ENCODE results near the gene PF4V1.
"Not testable (repeated sequence)": the region's sequence is repeated elsewhere in the genome, so short reads cannot be mapped to it uniquely, and the experiment has no call there.

Gene PF4V1

DNA sequence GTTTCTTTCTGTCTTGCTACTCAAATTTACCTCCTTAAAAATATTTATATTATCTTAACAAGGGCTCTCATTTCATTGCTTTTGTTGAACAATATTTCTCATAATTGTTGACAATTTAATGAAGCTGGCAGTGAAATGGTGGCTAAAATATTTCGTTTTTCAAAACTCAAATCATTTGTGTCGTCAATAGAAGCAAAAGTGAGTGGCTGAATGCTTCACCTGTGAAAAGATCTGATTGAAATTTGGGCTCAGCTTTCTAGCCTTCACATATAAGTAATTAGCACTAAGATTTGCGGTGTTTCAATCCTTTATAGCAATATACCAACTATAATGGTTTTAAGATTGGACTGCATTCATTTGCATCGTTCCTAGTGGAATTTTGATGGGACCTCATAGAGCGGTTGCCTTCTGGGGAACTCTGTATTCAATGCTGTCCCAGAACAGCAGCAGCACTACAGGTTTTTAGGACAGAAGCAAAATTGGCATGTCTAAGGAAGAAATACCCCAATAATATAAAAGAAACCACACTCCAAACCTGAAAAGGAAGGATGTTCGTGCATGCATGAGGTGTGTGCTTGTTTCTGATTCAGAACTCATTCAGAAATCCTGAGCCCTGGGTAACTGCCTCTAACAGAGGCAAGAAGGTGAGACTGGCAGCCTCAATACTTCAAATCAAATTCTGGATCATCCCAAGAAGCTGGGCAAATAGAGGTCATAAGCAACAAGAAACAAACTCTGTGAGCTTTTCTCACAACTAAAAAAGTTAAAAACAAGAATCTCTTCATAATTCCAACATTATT is 18.6 kb downstream of the PF4V1 start:
- no peak for DNase-seq

DNA sequence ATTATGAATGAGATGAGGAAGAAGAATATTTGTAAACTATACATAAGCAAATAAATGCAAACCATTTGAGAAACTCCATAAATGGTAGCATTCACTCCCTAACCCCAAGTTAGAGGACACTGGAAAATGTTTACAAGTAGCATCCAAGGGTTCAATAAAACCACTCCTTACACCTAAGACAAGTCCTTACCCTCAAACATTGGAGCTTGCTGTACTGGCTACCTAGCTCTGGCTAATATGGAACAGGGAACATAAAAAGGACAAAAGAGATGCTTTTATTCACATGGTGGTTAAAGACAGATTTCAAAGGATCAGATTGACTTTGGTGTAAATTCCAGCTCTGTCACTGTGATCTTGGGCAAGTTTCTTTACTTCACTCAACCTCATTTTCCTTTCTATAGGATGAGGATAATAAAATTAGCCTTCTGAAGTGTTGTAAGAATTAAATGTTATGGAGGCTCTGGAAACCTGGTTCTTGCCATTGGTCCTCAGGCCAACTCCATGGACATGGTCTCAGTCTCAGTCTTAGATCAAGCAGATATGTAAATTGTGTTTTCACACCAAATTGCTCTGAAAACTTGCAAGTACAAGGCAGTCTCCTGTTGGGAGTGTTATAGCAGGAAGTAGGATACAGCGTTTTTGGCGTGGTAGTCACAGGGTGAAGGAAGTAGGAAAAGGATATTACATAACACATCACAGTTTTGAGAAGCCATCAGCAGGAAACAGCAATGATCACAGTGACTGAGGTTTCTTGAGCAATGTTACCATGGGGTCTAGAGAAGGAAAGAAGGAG is 19.4 kb downstream of the PF4V1 start:
- DNase-seq, result no peak

DNA sequence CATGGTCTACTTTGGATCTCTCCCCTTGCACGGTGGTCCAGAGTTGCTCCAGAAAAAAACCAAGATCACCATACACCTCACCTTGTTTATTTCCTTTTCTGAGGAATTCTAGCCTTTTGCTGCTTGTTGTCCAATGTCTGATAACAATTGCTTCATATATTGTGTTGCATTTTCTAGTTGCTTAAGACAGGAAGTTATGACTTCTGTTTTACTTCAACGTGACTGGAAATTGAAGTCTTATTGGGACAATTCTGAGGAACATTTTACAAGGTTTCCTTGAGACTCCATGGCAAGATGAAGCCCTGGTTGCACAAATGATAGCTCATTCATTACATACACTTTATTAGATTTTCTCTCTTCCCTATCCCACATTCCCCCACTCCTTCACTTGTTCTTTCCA is 21.3 kb downstream of the PF4V1 start:
- DNase-seq, result no peak

DNA sequence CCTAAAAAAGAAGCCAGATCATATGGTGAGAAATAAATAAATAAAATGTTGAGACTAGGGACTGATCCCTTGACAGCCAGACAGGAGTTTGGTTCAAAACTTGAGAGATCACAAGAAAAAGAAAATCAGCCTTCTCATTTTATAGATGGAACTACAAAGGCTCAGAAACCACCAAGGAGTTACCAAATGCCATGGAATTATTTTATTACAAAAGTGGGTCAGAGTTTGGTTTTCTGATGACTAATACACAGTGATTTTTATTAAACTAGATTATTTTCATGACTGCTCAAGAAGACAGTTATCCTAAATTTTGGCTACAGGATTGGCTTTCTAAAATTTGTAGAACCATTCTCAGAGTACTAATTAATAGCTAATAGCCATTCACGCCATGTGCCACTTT is 22.3 kb downstream of the PF4V1 start:
- no peak for DNase-seq

DNA sequence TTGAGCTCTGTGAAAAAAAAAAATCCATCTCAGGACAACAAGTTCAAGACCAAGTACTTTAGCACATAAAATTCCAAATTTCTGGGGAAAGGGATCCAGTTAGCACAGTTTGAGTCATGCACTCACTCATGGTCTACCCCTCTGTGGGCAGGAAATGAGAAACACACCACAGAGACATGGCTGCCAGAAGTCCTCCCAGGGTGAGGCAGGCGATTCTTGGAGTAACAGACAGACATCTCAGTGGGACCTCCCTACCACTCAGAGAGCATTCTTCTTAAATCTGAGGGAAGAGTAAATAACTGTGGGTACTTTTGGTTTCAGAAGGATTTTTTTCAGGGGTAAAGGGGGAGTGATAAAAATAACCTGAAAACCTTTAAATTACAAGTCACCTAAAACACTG is 30.2 kb downstream of the PF4V1 start:
- no peak for DNase-seq

DNA sequence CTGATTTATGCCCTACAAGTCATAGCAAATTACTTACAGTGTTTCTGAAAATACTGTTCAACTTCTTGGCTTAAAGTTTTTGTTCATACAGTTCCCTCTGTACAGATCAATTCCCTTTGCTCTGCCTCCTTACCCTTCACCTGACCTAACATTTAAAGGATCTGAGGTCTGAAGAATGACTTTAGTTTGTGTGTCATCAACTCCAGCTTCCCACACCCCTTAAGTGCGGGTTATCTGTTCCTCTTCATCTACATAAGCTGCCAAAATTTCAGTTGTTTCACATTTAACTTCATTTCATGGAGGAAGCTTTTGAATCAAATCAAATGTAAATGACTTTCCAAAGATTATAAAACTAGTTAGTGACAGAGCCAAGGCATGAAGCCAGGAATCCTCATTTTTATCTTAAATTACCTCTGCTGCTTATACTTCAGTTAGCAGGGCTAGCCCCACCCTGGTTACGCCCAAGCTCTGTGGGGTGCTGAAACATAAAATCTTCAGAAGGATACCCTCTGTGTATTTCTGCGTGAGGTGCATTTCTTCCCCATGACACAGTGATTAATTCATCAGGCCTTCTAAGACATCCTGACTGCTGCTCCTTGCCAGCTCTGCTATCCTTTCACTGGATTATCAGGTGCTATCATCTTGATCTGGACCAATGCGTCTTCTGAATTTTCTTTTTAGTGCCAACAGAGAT is 32.6 kb downstream of the PF4V1 start:
- no peak for DNase-seq

- DNase-seq, result no peak
These were observed 38.2 kb downstream of the PF4V1 start for GRCh38 chr4:73891326-73891725.

GRCh38 chr4:73891739-73892405 is 38.8 kb downstream of the PF4V1 start:
- DNase-seq, result no peak

DNA sequence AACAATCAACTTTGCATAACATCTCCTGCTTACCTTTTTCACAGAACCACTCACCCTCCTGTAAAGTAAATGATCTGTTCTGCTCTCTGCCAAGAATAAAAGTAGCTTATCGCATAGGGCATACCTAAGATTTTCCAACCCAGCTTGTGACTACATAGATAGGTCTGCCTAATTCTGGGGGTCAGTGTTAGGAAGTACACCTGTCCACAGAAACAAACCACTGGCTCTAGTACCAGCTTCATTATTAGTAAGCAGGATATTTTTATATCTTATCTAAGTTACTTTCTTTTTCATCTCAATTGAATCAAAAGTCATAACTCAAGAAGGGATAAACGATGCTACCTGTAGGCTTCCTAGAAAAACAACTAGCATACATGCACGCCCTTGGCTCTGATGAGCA is 39.9 kb downstream of the PF4V1 start:
- no peak for DNase-seq

GRCh38 chr4:73894001-73894400 is 40.9 kb downstream of the PF4V1 start:
- no peak for DNase-seq

GRCh38 chr4:73895201-73896175 is 42.4 kb downstream of the PF4V1 start:
- DNase-seq, result no peak

DNA sequence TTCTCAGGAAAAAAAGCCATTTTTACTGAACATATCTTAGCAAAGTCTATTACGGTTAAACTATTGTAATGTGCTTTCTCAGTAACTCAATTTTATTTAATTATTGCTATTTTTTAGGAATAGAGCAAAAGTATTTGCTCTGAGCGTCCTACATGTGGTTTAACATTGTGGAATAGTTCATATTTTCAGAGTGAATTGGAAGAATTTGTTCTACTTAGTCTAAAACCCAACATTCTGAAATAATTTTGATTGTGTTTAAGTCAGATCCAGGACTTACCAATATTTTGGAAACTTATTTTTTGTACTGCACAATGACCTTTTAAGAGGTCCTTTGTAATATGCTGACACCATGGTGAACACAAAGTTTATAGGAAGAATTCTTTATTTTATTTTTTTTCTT is 43.3 kb downstream of the PF4V1 start:
- no peak for DNase-seq

- no peak for DNase-seq
These were observed 44.5 kb downstream of the PF4V1 start for GRCh38 chr4:73897380-73898136.

DNA sequence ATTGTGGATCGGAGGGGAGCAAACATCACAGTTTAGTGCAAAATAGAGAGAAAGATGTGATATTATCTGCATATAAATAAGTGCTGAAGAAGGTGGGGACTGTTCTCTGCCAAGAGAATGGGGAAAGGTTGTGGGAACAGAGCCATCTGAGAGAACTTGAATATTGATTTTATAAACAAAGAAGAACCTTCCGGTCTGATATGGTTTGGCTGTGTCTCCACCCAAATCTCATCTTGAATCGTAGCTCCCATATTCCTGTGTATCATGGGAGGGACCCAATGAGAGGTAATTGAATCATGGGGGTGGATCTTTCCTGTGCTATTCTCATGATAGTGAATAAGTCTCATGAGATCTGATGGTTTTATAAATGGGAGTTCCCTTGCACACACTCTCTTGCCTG is 46.2 kb downstream of the PF4V1 start:
- DNase-seq, result not testable (repeated sequence)

GRCh38 chr4:73901031-73901430 is 47.9 kb downstream of the PF4V1 start:
- DNase-seq, result no peak

- no peak for DNase-seq
These were observed 49.0 kb downstream of the PF4V1 start for GRCh38 chr4:73902038-73902637.

DNA sequence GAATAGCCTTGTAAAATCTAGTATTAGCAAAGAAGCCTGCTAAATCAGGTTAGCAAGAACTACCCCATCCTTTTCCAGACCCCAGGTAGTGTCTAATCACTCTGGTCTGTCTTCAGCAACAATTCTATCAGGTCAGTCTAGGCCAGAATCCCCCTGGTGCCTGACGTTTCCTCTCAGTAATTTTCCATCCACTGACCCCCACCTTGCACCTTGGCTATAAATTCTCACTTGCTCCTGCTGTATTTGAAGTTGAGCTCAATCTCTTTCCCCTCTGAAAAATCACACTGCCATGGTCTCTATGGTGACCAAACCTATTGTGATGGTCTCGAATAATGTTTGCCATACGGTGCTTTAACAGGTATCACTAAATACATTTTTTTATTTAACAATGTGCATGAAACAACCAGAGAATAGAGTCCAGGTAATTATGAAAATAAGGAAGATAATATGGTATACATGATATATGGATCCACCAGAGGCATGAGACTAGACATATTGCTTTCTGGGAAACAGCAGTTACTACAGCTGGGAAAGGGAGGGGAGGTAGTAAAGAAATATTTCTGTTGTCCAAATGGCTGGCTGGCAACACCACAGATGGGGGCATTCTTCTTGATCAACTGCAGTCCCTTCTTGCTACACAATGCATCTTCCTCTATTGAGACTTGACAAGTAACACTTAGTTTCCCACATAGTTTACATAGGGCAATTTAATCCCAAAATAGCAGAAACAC is 49.9 kb downstream of the PF4V1 start:
- no peak for DNase-seq

Measured in activated effector memory CD4-positive, alpha-beta T cell treated with anti-CD3 and anti-CD28 coated beads, Interleukin-2, amount 50 U/mL, for 16 hours (primary cell).